Right atrium auricular region (tissue), 2 donors: ENCODE results near the gene DCP1B. TPM values are rescaled to one million over a fixed set of nuclear protein-coding genes. Genes with fewer than 3 reads are reported as not detected.
A peak's percentile ranks its signal among the peaks of the same experiment; 100 is the strongest.

Source experiments
- DNase-seq: peaks from one replicate; pipeline ENCODE4 v3.0.0-alpha.2; 2019; ENCODE audit warnings: low spot score
- H3K27ac ChIP-seq, 2 donors: fragments of 200-600 bp; sonication (generic); 1 replicate in 1 of 2; 2 replicates in 1 of 2; pipeline ENCODE4 v1.5.1; 2016 to 2019
- H3K27me3 ChIP-seq, 2 donors: fragments of 200-600 bp; sonication (generic); one replicate each; pipeline versions ENCODE4 v1.5.1 to v1.6.0; 2017 to 2019
- H3K36me3 ChIP-seq: fragments of 200-600 bp; sonication (generic); one replicate; pipeline ENCODE4 v1.5.1; 2016
- H3K4me1 ChIP-seq, 2 donors: fragments of 200-600 bp; sonication (generic); one replicate each; pipeline versions ENCODE4 v1.5.1 to v1.6.0; 2017 to 2019
- H3K4me3 ChIP-seq, 2 donors: fragments of 200-600 bp; sonication (generic); 1 replicate in 1 of 2; 2 replicates in 1 of 2; pipeline ENCODE4 v1.5.1; 2017 to 2019; ENCODE audit warnings: mild to moderate bottlenecking in 1 of 2, moderate library complexity in 1 of 2
- H3K9me3 ChIP-seq, 2 donors: fragments of 200-600 bp; sonication (generic); one replicate each; pipeline ENCODE4 v1.5.1; 2019
- total RNA-seq, 2 donors: library from RNA; depleted of rRNA; stranded (reverse); fragments of >200 nt; gene quantifications; one replicate each; pipeline ENCODE4 v1.1.0, GENCODE V29; 2016
- TF ChIP-seq, protein P1 (sequence below), 2 donors: fragments of 200-600 bp; sonication (generic); IDR thresholded peaks; one replicate each; pipeline ENCODE4 v1.5.1; 2019; ENCODE audit warnings: antibody characterized with exemption in 2 of 2

DCP1B gene
- total RNA-seq, 2 donors from 2014 or later, result 5.8 to 6.2 TPM

DNA sequence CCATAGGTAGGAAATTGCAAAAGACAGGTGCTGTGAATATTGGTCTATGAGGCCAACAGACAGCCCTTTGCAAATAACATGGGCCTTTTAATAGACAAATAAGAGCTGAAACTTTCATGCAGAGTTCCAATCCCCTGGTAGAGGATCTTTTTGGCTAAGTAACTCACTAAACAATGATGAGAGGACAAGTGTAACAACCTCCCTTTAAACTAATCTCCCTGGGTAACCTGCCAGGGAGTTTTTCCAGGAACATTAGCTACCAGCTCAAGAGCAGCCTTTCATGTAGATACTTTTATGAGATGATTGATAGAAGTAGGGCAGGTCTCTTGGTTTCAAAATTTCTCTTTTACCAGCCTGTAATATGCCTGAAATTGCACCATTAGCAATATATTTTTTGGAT, 34.8 kb upstream of the DCP1B start:
- no peaks in the 10 kb centered on the region for H3K9me3 ChIP-seq
- H3K27me3 ChIP-seq, result no peaks in the 10 kb centered on the region
- no peak overlapping the region for H3K4me3 ChIP-seq
- TF ChIP-seq, protein P1, sequence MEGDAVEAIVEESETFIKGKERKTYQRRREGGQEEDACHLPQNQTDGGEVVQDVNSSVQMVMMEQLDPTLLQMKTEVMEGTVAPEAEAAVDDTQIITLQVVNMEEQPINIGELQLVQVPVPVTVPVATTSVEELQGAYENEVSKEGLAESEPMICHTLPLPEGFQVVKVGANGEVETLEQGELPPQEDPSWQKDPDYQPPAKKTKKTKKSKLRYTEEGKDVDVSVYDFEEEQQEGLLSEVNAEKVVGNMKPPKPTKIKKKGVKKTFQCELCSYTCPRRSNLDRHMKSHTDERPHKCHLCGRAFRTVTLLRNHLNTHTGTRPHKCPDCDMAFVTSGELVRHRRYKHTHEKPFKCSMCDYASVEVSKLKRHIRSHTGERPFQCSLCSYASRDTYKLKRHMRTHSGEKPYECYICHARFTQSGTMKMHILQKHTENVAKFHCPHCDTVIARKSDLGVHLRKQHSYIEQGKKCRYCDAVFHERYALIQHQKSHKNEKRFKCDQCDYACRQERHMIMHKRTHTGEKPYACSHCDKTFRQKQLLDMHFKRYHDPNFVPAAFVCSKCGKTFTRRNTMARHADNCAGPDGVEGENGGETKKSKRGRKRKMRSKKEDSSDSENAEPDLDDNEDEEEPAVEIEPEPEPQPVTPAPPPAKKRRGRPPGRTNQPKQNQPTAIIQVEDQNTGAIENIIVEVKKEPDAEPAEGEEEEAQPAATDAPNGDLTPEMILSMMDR (IDR thresholded peaks at IDR 0.05), result no peak
- peaks cover 0 to 24% of the 10 kb centered on the region in 2 donors for H3K4me1 ChIP-seq
- no peaks in the 10 kb centered on the region for H3K36me3 ChIP-seq
- H3K27ac ChIP-seq, result peak overlapping the region in 1 of 2 donors; percentile 45
- DNase-seq, result no peak

DNA sequence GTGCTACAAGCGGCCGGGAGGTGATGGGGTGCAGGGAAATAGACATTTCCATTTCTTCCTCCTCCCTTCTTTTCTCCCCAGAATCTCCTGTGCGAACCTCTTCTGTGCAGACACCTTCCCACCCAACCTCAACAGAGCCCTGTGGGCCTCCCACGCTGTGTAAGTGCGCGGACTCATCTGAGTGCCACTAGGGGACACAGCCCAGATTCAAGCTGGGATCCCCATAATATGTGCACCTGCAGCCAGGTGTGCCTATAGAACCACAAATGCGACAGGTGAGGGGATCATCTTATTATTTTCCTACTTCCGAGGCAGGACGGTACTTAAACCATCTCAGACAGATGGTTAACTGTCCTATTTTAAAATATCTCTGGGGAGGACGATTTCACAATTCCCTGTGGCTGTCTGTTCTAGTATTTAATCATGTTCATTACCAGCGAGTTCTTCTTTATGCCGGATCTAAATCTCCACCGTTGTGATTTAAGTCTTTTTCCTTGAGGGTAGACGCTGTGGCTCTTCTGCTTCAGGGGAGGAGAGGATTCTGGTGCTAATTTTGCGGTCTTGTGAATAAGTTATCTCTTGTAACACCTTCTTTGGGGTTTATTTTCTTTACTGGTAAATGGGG, 31.3 kb upstream of the DCP1B start:
- no peak for DNase-seq
- peak overlapping the region in 1 of 2 donors; percentile 38 for H3K4me3 ChIP-seq
- TF ChIP-seq, protein P1 (IDR thresholded peaks at IDR 0.05), result no peak
- H3K27ac ChIP-seq, result no peak overlapping the region
- H3K36me3 ChIP-seq, result no peaks in the 10 kb centered on the region
- no peaks in the 10 kb centered on the region for H3K27me3 ChIP-seq
- H3K4me1 ChIP-seq, result peaks cover 0 to 25% of the 10 kb centered on the region in 2 donors
- H3K9me3 ChIP-seq, result no peaks in the 10 kb centered on the region

DNA sequence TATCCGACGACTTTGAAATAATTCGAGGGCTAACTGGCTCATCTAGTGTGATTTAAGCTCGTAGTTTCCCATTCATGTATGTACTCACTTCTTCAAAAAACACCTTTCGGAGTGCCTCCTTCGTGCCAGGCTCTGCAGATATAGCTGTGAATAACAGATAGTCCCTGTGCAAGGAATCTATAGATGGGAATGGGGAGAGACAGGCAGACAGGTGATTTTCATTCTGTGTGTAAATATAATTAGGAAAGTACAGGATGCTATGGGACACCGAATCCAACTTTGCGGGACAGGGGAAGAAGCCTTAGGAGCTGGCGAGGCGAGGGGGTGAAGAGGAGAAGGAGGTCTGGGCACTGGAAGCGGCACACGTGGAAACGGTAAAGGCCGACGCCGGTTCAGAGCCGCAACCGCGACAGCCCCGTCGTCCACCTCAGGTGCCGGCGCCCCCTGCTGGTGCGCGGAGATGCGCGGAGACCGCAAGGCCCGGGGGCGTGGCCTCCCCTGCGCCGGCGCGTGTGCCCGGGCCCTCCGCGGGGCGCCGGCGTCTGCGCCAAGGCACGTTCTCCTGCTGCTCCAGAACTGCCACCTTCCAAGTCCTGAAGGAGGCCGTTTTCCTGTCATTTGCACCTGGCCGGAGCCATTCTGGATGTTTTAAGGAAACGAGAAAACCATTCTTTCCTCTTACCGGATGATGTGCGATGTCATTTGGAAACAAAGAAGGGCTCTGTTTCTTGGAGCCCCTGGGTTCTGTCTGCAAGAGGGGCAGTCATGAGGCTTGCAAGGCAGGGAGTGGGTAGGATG, 30.6 kb upstream of the DCP1B start:
- TF ChIP-seq, protein P1 (IDR thresholded peaks at IDR 0.05), result peak; percentile 97
- H3K27ac ChIP-seq, result no peak overlapping the region
- H3K4me1 ChIP-seq, result peaks cover 0 to 25% of the 10 kb centered on the region in 2 donors
- H3K36me3 ChIP-seq, result no peaks in the 10 kb centered on the region
- no peaks in the 10 kb centered on the region for H3K27me3 ChIP-seq
- no peaks in the 10 kb centered on the region for H3K9me3 ChIP-seq
- H3K4me3 ChIP-seq, result peak overlapping the region in 1 of 2 donors; percentile 38
- peak; percentile 72 for DNase-seq

DNA sequence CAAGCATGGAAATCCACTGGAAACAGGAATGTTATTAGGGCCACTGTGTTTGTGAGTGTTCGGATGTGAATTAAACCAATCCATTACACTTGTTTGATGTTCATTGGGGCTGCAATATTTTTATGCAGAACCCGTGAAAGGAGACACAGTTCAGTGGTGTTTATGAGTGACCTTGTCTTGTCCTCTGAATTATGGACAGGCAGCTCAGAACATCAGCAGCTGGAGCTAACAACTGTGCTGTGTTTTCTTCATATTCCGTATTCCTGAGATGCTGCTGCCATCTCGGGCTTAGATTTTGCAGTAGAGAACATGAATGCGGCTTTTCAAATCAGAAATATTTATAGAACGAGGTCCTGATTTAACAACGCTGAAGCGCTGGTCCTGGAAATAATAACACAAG, 28.2 kb upstream of the DCP1B start:
- TF ChIP-seq, protein P1 (IDR thresholded peaks at IDR 0.05), result no peak
- no peak for DNase-seq
- H3K36me3 ChIP-seq, result no peaks in the 10 kb centered on the region
- no peaks in the 10 kb centered on the region for H3K27me3 ChIP-seq
- peaks cover 0 to 22% of the 10 kb centered on the region in 2 donors for H3K4me1 ChIP-seq
- no peak overlapping the region for H3K4me3 ChIP-seq
- H3K27ac ChIP-seq, result peak overlapping the region; percentile 10 to 52
- H3K9me3 ChIP-seq, result no peaks in the 10 kb centered on the region

DNA sequence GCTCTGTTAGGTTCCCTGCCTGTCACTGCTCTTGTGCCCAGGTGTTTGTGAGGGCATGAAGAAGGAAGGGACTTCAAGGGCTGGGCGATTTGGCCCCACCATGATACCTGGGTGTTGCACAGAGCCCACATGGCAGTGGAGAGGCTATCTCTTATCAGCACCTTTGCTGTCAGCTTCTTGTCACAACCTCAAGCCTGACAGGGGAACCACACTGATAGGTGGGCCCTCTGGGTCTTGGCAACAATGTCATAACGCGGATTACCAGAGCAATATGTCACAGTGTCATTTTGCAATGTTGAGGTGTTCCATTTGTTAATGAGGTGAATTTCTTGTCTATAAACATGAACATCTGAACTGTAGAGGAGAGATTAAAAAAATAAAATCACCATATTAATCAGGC, 25.6 kb upstream of the DCP1B start:
- H3K27me3 ChIP-seq, result no peaks in the 10 kb centered on the region
- peaks cover 6% of the 10 kb centered on the region for H3K36me3 ChIP-seq
- TF ChIP-seq, protein P1 (IDR thresholded peaks at IDR 0.05), result no peak
- H3K4me3 ChIP-seq, result no peak overlapping the region
- peaks cover 0 to 15% of the 10 kb centered on the region in 2 donors for H3K4me1 ChIP-seq
- H3K9me3 ChIP-seq, result no peaks in the 10 kb centered on the region
- no peak for DNase-seq
- no peak overlapping the region for H3K27ac ChIP-seq
